AG04449 (cell line): ENCODE measurements around the gene EDEM3.

Experiments used
- CTCF ChIA-PET: fragments of 350-600 bp; formaldehyde crosslinking; extraction: SDS; loops from one replicate; lab custom pipeline; 2021; ENCODE audit warnings: antibody characterized with exemption; lab: Yijun Ruan, JAX
- POLR2A ChIA-PET: fragments of 400-600, 350-600 bp; formaldehyde crosslinking; extraction: SDS; loops from one replicate; lab custom pipeline; 2020; ENCODE audit warnings: antibody characterized with exemption, inconsistent platforms; lab: Yijun Ruan, JAX
- DNase-seq: peaks from one replicate; pipeline ENCODE4 v3.0.0-alpha.2; 2010; ENCODE audit warnings: low read depth, low spot score
- H3K4me3 ChIP-seq: 2 replicates; pipeline ENCODE4 v1.5.1; 2011; ENCODE audit warnings: low read depth, mild to moderate bottlenecking, control low read depth, low read length
- CTCF ChIP-seq: IDR thresholded peaks from one replicate; pipeline ENCODE4 v1.5.1; 2011; ENCODE audit warnings: mild to moderate bottlenecking, moderate library complexity, low read length, control low read depth, inconsistent platforms; ENCODE audit not compliant: insufficient read depth; ENCODE audit errors: missing control alignments

EDEM3 gene

GRCh38 chr1:184747089-184747955, 7.3 kb downstream of the EDEM3 start:
- DNase-seq: no peak
- TF ChIP-seq CTCF: no peak
- ChIA-PET CTCF (interaction anchor here (0.9 kb wide), 1 partner anchor 12 kb away, joined by 3 read pairs; no protein-coding TSS in a partner anchor), POLR2A (no interaction called here)
- no peak overlapping the region for H3K4me3 ChIP-seq

DNA sequence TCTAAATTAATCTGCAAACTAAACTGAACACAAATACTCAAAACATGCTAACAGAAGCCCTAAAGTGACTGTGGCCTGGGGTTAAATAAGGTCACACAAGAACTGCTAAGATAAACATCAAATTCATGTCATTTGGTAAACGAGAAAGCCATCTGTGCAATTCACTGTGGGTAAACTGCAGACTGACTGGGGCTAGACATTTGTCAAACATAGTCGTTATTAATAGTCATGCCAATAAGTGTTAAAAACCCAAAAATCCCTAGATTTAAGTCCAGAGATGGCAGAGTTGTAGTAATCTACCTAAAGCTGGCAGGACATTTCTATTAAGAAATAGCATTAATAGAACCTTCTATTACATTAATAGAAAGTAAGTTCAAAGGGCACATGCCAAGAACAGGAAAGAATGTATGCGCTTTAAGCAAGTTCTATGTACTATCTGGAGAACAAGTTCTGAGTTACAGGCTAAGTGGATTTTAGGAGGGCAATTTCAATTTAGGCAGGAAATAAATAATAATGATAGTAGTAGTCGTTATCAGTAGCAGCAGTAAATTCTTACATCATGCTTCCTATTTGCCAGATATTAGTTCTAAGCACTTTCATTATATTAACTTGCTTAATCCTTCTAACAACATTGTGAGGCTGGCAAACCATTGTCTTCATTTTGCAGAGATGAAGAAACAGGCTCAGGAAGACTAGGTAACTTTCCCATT, 8.6 kb downstream of the EDEM3 start:
- no peak for DNase-seq

DNA sequence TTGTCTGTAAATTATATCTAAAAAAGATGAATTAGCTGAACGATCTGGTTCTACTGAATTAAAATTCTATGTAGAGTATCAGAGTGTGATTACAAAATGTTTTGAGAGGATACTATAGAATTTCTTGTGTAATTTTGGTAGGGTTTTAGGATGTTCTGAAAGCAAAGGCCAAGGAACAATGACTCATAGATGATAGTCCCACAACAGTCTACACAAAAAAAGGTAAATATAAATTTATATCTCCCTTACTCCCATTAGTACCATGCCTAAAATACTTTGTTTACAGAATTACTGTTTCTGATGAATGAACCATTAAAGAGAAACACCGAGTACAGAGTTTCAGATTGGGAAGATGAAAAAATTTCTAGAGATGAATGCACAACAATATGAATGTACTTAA, 9.5 kb downstream of the EDEM3 start:
- H3K4me3 ChIP-seq: no peak overlapping the region
- DNase-seq: no peak
- no peak for TF ChIP-seq CTCF
- CTCF ChIA-PET: no interaction called here
- POLR2A ChIA-PET: no interaction called here

More for the DNA sequence above, 8.6 kb downstream of the EDEM3 start:
- no peak for TF ChIP-seq CTCF
- CTCF ChIA-PET: no interaction called here
- POLR2A ChIA-PET: no interaction called here
- no peak overlapping the region for H3K4me3 ChIP-seq

DNA sequence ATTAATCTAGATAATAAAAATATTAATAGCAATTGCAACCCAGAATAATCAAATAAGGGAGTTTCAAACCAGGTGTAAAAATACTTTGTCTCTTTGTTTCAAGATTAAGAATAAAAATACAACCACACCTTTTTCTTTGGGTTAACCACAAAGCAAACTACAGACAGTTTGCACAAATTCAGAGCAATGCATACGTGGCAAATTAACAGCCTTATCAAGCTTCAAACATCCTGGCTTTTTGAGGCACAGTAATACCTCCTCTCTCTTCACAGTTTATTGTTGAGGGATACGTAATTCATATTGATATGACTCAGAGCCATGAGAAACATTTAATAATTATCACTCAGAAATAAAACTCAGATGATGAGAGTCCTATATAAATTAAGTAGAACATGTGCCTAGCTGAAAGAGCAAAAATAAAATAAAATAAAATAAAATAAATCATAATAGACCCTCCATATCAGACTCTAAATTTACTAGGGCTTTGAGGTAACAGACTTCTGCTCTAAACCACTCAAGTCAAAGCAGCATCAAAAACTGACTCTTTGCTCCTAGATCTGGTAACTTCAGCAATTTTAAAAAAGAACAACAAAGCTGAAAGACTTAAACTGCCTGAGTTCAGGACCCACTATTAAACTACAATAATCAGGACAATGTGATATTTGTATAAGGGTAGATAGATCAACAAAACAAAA, 11.4 kb downstream of the EDEM3 start:
- CTCF ChIA-PET: interaction anchor here (1.1 to 1.3 kb wide), 3 partner anchors 9 to 239 kb away, joined by 3 to 5 read pairs (median 4); no protein-coding TSS in a partner anchor
- no peak for TF ChIP-seq CTCF
- no peak overlapping the region for H3K4me3 ChIP-seq
- no peak for DNase-seq
- POLR2A ChIA-PET: no interaction called here

GRCh38 chr1:184740344-184740743, 14.3 kb downstream of the EDEM3 start:
- no peak overlapping the region for H3K4me3 ChIP-seq
- POLR2A ChIA-PET: no interaction called here
- no peak for DNase-seq
- CTCF ChIA-PET: no interaction called here
- TF ChIP-seq CTCF: no peak
